PC-9 (cell line): ENCODE measurements around the gene CTBP2. TPM values are rescaled to one million over a fixed set of nuclear protein-coding genes. Genes with fewer than 3 reads are reported as not detected.

Source experiments
- BruUV-seq: library from RNA; stranded (reverse); fragments of 400-500 nt; replicated peaks from 2 replicates; lab custom pipeline; 2021; lab: Mats Ljungman, UMichigan
- CTCF ChIA-PET: fragments of 300-600 bp; sonication (Branson Sonifier 250); formaldehyde crosslinking; loops from one replicate; lab custom pipeline; 2022; ENCODE audit warnings: antibody characterized with exemption; lab: Charles Lee
- POLR2A ChIA-PET: fragments of 300-600 bp; sonication (Branson Sonifier 250); formaldehyde crosslinking; loops from one replicate; lab custom pipeline; 2022; ENCODE audit warnings: antibody characterized with exemption; ENCODE audit not compliant: unreplicated experiment; lab: Charles Lee
- DNase-seq, 2 experiments: peaks; one replicate each; pipeline versions ENCODE4 v3.0.0 to v3.0.0-alpha.2; 2015 to 2022; ENCODE audit warnings: mixed read lengths in 1 of 2
- H2AFZ ChIP-seq: fragments of 200-600 bp; sonication (generic); 2 replicates; pipeline ENCODE4 v1.8.1; 2017; ENCODE audit warnings: antibody characterized with exemption
- H3F3A ChIP-seq: fragments of 200-600 bp; sonication (generic); 2 replicates; pipeline ENCODE4 v1.8.1; 2017; ENCODE audit warnings: antibody characterized with exemption, mild to moderate bottlenecking, low read depth; ENCODE audit not compliant: insufficient read depth
- H3K27ac ChIP-seq: fragments of 200-600 bp; sonication (generic); 2 replicates; pipeline ENCODE4 v1.6.1; 2016; ENCODE audit warnings: mixed run types
- H3K27me3 ChIP-seq: fragments of 200-600 bp; sonication (generic); 2 replicates; pipeline ENCODE4 v1.6.1; 2016; ENCODE audit warnings: low read depth, mixed run types; ENCODE audit not compliant: insufficient read depth
- H3K36me3 ChIP-seq: fragments of 200-600 bp; sonication (generic); 2 replicates; pipeline ENCODE4 v1.6.1; 2016; ENCODE audit warnings: low read depth, mixed run types
- H3K4me1 ChIP-seq: fragments of 200-600 bp; sonication (generic); replicated peaks from 2 replicates; pipeline ENCODE4 v1.6.1; 2016; ENCODE audit warnings: mixed run types; ENCODE audit not compliant: insufficient read depth
- H3K4me2 ChIP-seq: fragments of 200-600 bp; sonication (generic); 2 replicates; pipeline ENCODE4 v1.6.1; 2017; ENCODE audit warnings: mixed run types
- H3K4me3 ChIP-seq: fragments of 200-600 bp; sonication (generic); 2 replicates; pipeline ENCODE4 v1.6.1; 2016; ENCODE audit warnings: mixed run types
- H3K79me2 ChIP-seq: fragments of 200-600 bp; sonication (generic); 2 replicates; pipeline ENCODE4 v1.6.1; 2017; ENCODE audit warnings: low read depth, mixed run types
- H3K9me2 ChIP-seq: fragments of 200-600 bp; sonication (generic); 2 replicates; pipeline ENCODE4 v1.8.1; 2017; ENCODE audit warnings: mild to moderate bottlenecking; ENCODE audit not compliant: insufficient read depth
- H3K9me3 ChIP-seq: fragments of 200-600 bp; sonication (generic); 2 replicates; pipeline ENCODE4 v1.8.1; 2016; ENCODE audit warnings: low read depth; ENCODE audit not compliant: insufficient read depth
- H4K20me1 ChIP-seq: fragments of 200-600 bp; sonication (generic); 2 replicates; pipeline ENCODE4 v1.8.1; 2017; ENCODE audit not compliant: insufficient read depth
- EZH2 ChIP-seq: fragments of 200-600 bp; sonication (generic); IDR thresholded peaks from 2 replicates; pipeline ENCODE4 v1.8.0; 2017; ENCODE audit warnings: antibody characterized with exemption, low read depth
- intact Hi-C: fragments of 100-400 bp; cut with micrococcal nuclease; formaldehyde crosslinking; loops from one replicate; pipeline ENCODE4 v1.10.0; 2022; ENCODE audit not compliant: unreplicated experiment
- total RNA-seq: library from RNA; stranded (reverse); gene quantifications from 2 replicates; pipeline ENCODE4 v1.2.3, GENCODE V29; 2021
- TF ChIP-seq, protein P1 (sequence below): fragments of 200-600 bp; sonication (generic); conservative IDR thresholded peaks from 2 replicates; pipeline ENCODE4 v1.6.1; 2017; ENCODE audit warnings: mixed run types, antibody characterized with exemption, mild to moderate bottlenecking, moderate library complexity

Gene CTBP2
- total RNA-seq, 1 experiment from 2014 or later = 60.5 TPM

DNA sequence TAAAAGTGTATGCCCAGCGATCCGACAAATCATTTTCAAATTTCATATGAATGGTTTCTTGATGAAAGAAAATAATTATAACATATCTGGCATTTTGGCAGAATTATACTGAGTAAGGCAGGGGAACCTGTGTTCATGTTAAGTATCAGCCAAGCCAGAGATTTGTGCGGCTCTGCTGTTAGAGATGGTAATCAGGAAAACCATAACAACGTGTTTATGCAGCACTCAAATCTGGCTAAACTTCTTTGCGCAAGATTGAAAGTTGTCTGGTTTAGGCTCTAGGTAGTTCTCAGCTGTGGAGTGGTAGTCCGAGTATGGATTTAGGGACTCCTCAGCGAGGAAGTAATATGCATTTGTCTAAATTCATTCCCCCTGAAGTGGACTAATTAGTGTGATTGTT lies 8.9 kb upstream of the CTBP2 start:
- intact Hi-C loops = loop anchor here (10.0 kb wide), 1 partner anchor 346 kb away; no protein-coding TSS in a partner anchor

DNA sequence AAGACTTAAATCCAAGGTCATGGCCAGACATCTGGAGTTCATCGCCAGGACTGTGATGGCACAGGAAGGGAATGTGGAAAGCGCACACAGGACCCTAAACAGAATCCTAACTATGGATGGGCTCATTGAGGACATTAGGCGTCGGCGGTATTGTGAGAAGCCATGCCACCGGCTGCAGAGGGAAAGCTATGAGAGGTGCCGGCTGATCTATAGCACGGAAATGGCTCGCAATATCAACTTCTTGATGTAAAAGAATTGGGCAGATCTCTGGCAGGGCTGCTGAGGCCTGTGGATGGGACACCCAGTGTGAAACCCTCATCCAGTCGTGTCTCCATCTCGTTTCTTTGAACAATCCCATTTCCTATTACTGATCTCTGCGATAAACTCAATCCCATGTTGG lies 6.3 kb upstream of the CTBP2 start:
- H4K20me1 ChIP-seq = no peaks in the 10 kb centered on the region
- H2AFZ ChIP-seq = no peak overlapping the region
- no peak overlapping the region for H3K4me2 ChIP-seq
- no peaks in the 10 kb centered on the region for H3K9me3 ChIP-seq
- no peak overlapping the region for H3K4me3 ChIP-seq
- POLR2A ChIA-PET = interaction anchor here (0.7 kb wide), 1 partner anchor 1234 kb away, joined by 3 read pairs; no protein-coding TSS in a partner anchor
- no peak for DNase-seq
- H3K27me3 ChIP-seq = no peaks in the 10 kb centered on the region
- peaks cover 9% of the 10 kb centered on the region for H3F3A ChIP-seq
- intact Hi-C loops = loop anchor here (10.0 kb wide), 1 partner anchor 348 kb away; no protein-coding TSS in a partner anchor
- H3K9me2 ChIP-seq = no peaks in the 10 kb centered on the region
- H3K79me2 ChIP-seq = no peaks in the 10 kb centered on the region
- CTCF ChIA-PET = no interaction called here
- TF ChIP-seq, protein P1, sequence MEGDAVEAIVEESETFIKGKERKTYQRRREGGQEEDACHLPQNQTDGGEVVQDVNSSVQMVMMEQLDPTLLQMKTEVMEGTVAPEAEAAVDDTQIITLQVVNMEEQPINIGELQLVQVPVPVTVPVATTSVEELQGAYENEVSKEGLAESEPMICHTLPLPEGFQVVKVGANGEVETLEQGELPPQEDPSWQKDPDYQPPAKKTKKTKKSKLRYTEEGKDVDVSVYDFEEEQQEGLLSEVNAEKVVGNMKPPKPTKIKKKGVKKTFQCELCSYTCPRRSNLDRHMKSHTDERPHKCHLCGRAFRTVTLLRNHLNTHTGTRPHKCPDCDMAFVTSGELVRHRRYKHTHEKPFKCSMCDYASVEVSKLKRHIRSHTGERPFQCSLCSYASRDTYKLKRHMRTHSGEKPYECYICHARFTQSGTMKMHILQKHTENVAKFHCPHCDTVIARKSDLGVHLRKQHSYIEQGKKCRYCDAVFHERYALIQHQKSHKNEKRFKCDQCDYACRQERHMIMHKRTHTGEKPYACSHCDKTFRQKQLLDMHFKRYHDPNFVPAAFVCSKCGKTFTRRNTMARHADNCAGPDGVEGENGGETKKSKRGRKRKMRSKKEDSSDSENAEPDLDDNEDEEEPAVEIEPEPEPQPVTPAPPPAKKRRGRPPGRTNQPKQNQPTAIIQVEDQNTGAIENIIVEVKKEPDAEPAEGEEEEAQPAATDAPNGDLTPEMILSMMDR = no peak
- no peak for TF ChIP-seq EZH2
- no peaks in the 10 kb centered on the region for H3K36me3 ChIP-seq
- BruUV-seq = no TSS peak
- H3K27ac ChIP-seq = no peak overlapping the region
- 0 out of 2 replicates have a peak, but pooled peaks cover 5% of the 10 kb centered on the region for H3K4me1 ChIP-seq

More for the DNA sequence above, 8.9 kb upstream of the CTBP2 start:
- CTCF ChIA-PET = no interaction called here
- Histone ChIP-seq H3K27ac (no peak overlapping the region), H3K9me3 (no peaks in the 10 kb centered on the region), H3K9me2 (no peaks in the 10 kb centered on the region), H3K4me1 (no peaks in the 10 kb centered on the region), H3K27me3 (no peaks in the 10 kb centered on the region), H4K20me1 (no peaks in the 10 kb centered on the region), H3F3A (no peaks in the 10 kb centered on the region), H3K4me2 (no peak overlapping the region), H3K79me2 (no peaks in the 10 kb centered on the region), H3K4me3 (no peak overlapping the region), H3K36me3 (no peaks in the 10 kb centered on the region), H2AFZ (no peak overlapping the region)
- no peak for TF ChIP-seq EZH2
- TF ChIP-seq, protein P1 = no peak
- POLR2A ChIA-PET = interaction anchor here (0.7 kb wide), 1 partner anchor 616 kb away, joined by 6 read pairs; no protein-coding TSS in a partner anchor
- DNase-seq = no peak
- BruUV-seq = no TSS peak

DNA sequence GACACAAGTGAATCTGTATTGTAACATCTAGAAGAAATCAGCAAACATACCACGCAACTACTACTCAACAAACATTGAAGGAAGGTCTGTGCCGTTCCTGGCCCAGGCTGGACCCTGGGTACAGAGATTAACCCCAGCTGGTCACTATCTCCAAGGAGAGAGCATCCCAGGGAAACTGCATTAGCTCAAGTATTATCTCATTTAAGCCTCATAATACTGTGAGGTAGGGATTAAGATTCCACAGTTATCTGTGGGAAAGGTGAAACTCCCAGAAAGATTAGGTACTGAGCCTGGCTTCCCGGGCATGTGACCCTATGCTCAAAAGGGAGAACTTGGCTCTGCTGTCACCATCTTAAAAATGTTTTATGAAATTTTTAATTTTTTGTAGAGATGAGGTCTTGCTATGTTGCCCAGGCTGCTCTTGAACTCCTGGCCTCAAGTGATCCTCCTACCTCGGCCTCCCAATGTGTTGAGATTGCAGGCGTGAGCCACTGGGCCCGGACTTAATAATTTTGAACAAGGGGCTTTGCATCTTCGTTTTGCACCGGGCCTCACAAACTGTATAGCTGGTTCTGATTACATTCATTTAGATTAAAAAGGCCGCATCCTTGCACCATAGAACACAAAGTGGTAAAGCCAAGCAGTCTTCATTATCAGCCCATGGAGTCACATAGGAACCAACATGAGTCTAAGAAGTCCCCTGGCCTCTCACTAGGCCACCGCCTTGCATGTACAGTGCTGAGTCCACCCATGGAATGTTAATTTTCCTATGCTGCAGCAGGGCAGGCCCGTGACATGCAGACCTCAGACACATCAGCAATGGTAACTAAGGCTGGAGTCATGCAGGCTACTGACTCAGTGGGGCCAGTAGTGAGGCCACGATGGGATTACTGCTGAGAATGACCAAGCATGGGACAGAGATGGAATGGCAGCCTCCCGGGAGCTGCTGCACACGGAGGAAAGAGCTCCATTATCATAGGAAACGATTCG lies 5.5 kb upstream of the CTBP2 start:
- CTCF ChIA-PET = no interaction called here
- TF ChIP-seq, protein P1 = no peak
- no peak for TF ChIP-seq EZH2
- intact Hi-C loops = loop anchor here (10.0 kb wide), 1 partner anchor 349 kb away; no protein-coding TSS in a partner anchor
- Histone ChIP-seq H4K20me1 (no peaks in the 10 kb centered on the region), H3K4me2 (no peak overlapping the region), H3K27me3 (no peaks in the 10 kb centered on the region), H3K79me2 (no peaks in the 10 kb centered on the region), H3K4me3 (no peak overlapping the region), H3K9me3 (no peaks in the 10 kb centered on the region), H2AFZ (no peak overlapping the region), H3K9me2 (no peaks in the 10 kb centered on the region), H3K4me1 (0 out of 2 replicates have a peak, but pooled peaks cover 5% of the 10 kb centered on the region), H3F3A (peaks cover 15% of the 10 kb centered on the region), H3K36me3 (no peaks in the 10 kb centered on the region), H3K27ac (no peak overlapping the region)
- DNase-seq = no peak
- POLR2A ChIA-PET = no interaction called here
- BruUV-seq = no TSS peak
